DMS53 treated with DMSO at 0.1 percent for 48 hours (cell line): Measurements from ENCODE around the gene TXN2.
"Not testable (repeated sequence)": the region's sequence is repeated elsewhere in the genome, so short reads cannot be mapped to it uniquely, and the experiment has no call there.

Experiments
- DNase-seq: peaks from one replicate; lab custom pipeline; 2025; ENCODE audit not compliant: unreplicated experiment; lab: John Stamatoyannopoulos, UW

TXN2 gene

DNA sequence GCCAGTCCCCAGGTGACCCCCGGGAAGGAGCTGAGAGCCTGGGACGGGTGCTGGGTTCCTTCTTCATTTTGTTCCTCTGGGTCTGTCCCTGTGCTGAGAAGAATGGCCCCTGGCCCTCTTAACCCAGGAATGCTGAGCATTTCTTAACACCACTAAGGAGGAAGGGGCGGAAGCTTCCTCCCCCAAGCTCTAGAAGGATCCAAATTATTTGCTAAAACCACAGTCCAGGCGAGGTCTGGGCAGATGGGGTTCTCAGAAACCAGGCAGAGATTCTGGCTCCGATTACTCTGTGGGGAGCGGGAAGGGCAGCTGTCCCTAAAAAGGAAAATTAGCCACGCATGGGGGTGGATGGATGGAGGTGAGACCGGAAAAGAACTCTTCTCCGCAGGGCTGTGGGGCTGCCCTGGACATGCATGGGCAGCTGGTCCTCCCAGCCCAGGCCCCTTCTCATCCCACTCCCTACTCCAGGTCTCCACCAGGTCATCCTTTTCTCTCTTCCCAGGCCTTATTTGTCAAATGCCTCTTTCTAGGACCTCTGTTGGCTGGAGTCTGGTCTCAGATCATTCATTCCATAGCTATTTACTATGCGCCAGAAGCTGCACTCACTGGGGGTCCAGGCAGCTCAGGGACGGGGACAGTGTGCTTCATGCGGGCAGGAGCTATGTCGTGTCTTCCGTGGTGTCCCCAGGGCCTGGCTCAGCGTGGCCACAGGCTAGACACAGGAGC is 48.7 kb downstream of the TXN2 start:
- DNase-seq: no peak

DNA sequence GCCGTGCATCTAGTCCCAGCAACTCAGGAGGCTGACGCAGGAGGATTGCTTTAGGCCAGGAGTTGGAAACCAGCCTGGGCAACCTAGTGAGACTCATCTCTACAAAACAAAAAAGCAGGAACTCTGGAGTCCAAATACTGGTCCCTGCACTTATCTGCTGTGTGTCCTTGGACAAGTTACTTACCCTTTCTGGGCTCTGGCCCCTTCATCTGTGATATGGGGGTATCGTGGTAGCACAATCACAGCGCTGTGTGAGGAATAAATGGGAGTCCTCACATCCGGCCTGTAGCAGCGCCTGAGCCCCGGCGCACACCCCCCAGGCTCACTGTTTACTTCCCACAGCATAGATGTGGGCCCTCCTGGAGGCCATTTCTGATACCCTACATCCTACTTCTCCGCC is 49.5 kb downstream of the TXN2 start:
- no peak for DNase-seq

DNA sequence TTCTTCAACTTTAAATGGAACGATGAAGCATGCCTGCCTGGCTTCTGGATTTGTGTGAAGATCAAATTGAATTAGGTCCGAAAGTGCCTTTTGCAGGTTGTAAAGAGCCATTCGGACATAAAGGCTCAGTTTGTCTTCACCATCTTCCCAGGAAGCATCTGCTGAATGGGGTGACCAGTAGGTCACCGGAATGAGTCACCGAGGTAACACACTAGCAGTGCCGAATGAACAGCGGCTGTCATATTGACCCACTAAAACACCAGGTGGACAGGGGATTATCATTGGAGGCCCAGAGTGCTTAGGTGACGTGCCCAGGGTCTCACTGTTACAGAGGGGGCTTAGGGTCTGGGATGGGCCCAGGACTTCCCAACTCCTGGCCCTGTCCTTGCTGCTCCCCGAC is 50.6 kb downstream of the TXN2 start:
- peak; percentile 32 for DNase-seq

DNA sequence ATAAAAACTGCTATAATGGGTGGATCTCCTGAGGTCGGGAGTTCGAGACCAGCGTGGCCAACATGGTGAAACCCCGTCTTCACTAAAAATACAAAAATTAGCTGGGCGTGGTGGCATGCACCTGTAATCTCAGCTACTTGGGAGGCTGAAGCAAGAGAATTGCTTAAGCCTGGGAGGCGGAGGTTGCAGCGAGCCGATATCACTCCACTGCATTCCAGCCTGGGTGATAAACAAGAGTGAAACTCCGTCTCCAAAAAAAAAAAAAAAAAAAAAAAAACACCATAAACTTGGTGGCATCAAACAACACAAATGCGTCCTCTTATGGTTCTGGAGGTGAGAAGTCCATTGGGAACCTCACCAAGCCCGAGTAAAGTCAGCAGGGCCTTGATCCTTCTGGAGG is 53.5 kb downstream of the TXN2 start:
- DNase-seq: not testable (repeated sequence)

DNA sequence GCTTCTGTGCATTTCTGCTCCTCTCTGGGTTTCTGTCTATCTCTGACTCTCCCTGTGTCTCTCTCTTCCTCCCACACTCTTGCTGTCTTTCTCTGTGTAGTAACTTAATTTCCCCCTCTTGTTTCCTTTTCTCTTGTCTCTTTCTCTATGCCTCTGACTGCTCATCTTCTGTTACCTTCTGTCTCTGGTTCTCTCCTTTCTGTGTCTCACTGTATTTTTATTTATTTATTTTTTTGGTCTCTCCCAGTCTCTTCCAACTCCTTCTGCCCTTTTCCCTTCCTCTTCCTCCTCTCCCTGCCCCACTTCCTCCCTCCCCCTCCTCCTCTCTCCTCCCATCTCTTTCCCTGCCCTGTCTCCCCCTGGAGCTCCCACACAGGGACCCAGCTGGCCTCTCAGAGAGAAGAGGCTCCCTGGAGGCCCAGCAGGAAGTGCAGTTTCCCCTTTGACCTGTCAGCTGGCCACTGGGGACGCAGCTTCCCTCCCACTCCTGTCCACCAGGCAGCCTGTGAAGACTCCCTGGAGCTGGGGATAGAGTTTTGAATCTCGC is 55.4 kb downstream of the TXN2 start:
- DNase-seq: no peak

DNA sequence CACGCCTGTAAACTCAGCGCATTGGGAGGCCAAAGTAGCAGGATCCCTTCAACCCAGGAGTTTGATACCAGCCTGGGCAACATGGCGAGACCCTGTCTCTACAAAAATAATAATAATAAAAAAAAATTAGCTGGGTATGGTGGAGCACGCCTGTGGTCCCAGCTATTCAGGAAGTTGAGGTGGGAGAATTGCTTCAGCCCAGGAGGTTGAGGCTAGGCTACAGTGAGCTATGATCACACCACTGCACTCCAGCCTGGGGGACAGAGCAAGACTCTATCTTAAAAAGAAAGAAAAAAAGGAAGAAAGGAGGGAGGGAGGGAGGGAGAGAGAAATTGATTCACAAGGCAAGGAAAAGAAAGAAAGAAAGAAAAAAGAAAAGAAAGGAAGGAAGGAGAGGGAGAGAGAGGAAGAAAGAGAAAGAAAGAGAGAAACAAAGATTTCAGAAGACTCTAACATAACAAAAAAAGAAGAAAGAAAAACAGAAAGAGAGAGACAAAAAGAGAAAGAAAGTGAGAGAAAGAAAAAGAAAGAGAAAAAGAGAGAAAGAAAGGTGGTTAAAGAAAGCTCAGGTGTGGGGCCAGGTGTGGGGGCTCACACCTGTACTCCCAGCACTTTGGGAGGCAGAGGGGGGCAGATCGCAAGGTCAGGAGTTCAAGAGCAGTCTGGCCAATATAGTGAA is 56.4 kb downstream of the TXN2 start:
- DNase-seq: no peak

DNA sequence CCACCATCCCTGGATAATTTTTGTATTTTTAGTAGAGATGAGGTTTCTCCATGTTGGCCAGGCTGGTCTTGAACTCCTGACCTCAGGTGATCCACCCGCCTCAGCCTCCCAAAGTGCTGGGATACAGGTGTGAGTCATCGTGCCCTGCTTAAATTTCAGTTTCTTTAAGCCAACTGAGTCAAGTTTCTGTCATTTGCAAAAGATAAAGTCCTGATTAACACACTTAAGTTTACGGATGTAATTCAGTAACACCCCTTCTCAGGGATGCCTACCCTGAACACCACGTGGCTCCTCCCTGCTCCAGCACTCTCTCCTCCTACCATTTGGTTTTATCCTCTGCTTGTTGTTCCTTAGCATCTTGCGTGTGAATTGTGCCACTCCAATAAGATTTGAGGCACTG is 57.0 kb downstream of the TXN2 start:
- DNase-seq: not testable (repeated sequence)

DNA sequence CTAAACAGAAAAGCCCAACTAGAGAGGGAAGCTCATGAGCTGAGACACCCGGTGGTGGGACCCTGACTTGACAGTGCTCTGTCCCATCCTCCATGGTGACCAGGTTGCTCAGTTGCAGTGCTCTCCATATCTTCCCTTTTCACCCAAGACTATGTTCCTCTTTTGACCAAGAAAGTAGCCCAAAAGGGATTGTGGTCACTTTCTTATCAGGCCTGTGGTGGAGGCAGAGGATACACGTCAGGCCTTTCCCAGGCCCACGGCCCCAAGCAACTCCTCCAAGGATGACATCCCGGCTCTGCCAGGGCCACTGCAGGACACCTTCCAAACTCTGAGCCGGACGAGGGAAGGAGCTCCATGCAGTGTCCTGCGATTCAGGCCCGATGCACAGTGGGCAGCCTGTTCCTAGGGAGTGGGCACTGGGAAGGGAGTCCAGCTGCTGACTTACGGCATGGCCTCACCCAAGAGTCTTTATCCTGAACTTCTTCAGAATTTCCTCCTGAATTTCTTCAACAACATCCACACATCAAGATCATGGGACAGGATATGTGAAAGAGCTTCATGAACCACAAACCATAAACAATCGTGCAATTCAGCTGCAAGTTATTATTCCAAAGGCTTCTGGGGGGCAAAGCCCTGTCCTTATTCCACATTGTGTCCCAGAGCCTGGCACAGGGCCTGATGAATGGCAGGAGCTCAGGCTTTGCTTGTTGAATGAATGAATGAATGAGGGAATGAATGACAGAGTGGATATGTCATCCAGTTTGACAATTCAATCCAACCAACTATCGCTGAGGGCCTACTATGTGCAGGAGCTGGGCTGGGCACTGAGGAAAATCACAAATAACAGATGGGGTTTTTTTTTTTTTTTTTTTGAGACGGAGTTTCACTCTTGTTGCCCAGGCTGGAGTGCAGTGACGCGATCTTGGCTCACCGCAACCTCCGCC is 57.7 kb downstream of the TXN2 start:
- DNase-seq: no peak

DNA sequence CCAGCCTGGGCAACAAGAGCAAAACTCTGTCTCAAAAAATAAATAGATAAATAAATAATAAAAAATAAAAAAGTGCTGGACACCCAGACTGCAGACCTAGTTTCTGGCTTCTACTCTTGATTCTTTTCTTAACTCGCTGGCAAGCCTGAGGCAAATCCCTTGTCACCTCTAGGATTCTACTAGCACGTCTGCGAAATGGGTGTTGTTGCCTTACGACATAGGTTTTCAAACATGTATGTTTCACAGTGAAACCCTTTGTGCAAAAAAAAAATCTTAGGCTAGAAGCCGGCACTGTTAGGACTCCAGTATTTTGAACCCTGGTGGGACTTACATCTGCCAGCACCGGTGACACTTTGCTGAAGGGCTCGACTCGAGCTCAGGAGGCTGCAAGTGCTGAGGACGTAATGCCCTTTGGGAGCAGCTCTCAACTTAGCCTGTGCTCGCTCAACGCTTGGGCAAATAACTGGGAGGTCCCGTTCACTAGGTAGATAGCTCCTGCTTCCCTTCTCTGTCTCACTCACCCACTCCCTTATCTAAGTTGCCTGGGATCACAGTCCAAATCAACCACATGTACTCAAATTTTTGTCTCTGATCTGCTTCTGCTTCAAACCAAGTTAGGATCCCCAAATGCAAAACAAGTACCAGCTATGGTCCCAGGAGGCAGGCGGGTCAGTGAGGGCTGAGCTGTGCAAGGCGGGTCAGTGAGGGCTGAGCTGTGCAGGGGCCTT is 59.0 kb downstream of the TXN2 start:
- no peak for DNase-seq

DNA sequence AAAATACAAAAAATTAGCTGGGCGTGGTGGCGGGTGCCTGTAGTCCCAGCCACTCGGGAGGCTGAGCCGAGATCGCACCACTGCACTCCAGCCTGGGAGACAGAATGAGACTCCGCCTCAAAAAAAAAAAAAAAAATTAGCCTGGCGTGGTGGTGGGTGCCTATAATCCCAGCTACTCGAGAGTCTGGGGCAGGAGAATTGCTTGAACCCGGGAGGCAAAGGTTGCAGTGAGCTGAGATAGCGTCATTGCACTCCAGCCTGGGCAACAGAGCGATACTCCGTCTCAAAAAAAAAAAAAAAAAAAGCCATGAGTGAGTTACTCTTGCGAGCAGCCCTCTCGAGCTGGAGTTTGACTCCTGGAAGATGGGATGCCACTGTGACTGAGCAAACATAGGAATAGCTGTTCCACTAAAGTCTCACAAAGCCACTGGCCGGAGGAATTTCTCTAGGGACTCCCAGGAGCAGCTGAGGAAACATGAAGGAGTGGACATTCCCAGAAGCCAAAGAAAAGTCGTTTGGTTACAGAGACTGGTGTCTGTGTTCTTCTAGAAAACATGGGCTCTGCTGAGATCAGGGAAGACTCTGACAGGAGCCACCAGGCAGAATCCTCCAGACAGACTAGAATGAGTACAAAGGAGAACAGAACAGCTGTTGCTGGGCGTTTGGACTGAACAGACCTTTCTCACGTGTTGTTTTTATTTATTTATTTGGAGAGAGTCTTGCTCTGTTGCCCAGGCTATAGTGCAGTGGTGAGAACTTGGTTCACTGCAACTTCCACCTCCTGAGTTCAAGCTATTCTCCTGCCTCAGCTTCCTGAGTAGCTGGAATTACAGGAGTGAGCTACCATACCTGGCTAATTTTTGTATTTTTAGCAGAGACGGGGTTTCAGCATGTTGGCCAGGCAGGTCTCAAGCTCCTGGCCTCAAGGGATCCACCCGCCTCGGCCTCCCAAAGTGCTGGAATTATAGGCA is 61.2 kb downstream of the TXN2 start:
- no peak for DNase-seq

DNA sequence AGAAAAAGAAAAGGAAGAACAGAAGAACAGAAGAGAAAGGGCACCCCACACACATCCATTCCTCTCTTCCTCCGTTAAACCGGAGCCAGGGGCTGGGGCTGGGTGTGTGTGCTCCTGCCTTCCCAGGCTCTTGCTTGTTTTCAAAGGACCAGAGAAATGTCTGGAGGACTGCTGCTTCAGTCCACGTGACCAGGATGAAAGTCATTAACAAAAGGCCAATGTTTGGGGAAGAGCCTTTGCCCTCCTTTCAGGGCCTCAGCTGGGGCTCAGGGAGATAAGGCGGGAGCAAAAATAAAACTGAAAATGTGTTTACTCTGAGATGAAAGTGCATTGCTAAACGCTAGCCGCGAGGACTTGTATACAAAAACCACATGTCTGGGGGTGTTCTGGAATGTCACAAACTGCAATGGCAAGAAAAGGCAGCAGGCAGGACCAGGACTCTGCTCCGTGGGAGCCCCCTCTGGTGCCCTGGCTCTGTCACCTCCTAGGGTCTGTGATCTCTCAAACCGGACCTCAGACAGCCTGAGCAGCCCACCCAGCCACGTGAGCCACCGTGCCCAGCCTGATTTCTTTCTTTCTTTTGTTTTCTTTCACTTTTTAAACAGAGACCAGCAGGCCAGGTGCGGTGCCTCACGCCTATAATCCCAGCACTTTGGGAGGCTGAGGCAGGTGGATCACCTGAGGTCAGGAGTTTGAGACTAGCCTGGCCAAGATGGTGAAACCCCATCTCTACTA is 62.1 kb downstream of the TXN2 start:
- DNase-seq: peak; percentile 8

DNA sequence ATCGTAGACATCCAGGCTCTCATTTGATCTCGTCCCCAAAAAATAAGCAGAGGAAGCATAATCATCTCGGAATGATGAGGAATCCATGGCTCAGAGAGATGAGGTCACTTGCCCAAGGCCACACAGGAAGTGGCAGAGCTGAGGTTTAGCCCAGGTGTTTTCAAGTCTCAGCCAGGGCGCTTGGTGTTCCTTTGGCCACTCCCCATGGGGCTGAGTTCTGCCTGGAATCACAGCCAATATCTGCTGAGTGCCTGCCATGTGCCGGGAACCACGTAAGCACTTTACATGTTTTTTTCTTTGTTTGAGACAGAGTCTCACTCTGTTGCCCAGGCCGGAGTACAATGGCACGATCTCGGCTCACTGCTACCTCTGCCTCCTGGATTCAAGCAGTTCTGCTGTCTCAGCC is 64.2 kb downstream of the TXN2 start:
- DNase-seq: no peak
